GM12892 (cell line): Measurements from ENCODE around the gene CGNL1.

Source experiments
- POLR2A ChIP-seq: IDR thresholded peaks from 2 replicates; pipeline ENCODE4 v1.6.1; 2011; ENCODE audit warnings: low read depth, low read length, control low read depth
- POLR2AphosphoS5 ChIP-seq: IDR thresholded peaks from 2 replicates; pipeline ENCODE4 v1.6.1; 2011; ENCODE audit warnings: low read depth, low read length, control low read depth
- TAF1 ChIP-seq: IDR thresholded peaks from 2 replicates; pipeline ENCODE4 v1.6.1; 2011; ENCODE audit warnings: low read depth, mild to moderate bottlenecking, control low read depth, low read length, borderline replicate concordance

DNA sequence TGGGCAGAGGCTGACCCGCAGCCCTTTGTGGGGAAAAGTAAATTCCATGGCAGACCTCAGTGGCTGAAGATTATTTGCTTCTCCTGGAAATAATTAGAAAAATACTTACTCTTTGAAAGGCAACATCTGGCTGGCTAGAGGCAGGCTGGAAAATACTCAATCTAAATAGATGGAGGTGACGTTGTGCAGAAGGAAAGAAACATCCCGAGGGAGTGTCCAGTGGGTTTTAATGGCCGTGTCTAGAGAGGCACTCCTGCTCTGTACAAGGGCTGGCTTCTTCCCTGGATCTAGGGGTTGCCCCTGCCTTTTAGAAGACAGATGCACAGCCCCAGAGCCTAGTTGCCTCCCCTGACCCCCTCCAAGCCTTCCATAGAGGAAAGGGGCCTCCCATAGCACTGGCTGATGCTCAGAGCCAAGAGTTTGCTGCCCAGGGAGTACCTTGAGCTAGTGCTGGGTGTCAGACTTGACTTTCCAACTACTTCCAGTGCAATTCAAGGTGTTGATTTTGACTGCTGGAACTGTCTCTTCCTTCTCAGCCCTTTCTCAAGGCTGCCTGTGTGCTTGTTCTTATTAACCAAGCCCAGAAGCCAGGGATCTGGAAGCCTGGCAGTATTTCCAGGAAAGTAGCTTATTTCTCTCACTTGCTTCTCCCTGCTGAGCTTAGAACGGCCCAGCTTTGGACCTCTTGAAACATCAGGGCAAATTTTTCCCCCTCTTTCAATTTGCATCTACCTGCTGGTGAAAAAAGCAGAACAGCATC, 27.4 kb downstream of the CGNL1 start:
- TF ChIP-seq POLR2AphosphoS5 (no peak), POLR2A (no peak), TAF1 (no peak)
